Ectodermal cell (in vitro differentiated cells): ENCODE results near the gene EIF4G3.

Source experiments
- H3K27ac ChIP-seq: 2 replicates; pipeline ENCODE4 v1.7.0; 2013; ENCODE audit warnings: mild to moderate bottlenecking, low read depth, low read length; ENCODE audit not compliant: insufficient read depth, poor library complexity, severe bottlenecking
- H3K27me3 ChIP-seq: 2 replicates; pipeline ENCODE4 v1.7.0; 2013; ENCODE audit warnings: mild to moderate bottlenecking, low read length; ENCODE audit not compliant: insufficient read depth, control insufficient read depth, poor library complexity, severe bottlenecking
- H3K36me3 ChIP-seq: one replicate; pipeline ENCODE4 v1.7.0; 2013; ENCODE audit warnings: low read length; ENCODE audit not compliant: control insufficient read depth, insufficient read depth
- H3K4me1 ChIP-seq: one replicate; pipeline ENCODE4 v1.7.0; 2013; ENCODE audit warnings: low read length; ENCODE audit not compliant: control insufficient read depth, insufficient read depth
- H3K4me3 ChIP-seq: 2 replicates; pipeline ENCODE4 v1.7.0; 2013; ENCODE audit warnings: low read depth, low read length, control low read depth; ENCODE audit not compliant: insufficient read depth
- H3K9me3 ChIP-seq: 2 replicates; pipeline ENCODE4 v1.7.0; 2013; ENCODE audit warnings: mild to moderate bottlenecking, low read length, moderate library complexity; ENCODE audit not compliant: control insufficient read depth
- WGBS, 2 experiments: methylation state at CpG; one replicate each; pipeline ENCODE4 v1.1.7; 2013; ENCODE audit warnings: missing lambda C conversion rate in 2 of 2; 5-methylcytosine and 5-hydroxymethylcytosine counted together

EIF4G3 gene

DNA sequence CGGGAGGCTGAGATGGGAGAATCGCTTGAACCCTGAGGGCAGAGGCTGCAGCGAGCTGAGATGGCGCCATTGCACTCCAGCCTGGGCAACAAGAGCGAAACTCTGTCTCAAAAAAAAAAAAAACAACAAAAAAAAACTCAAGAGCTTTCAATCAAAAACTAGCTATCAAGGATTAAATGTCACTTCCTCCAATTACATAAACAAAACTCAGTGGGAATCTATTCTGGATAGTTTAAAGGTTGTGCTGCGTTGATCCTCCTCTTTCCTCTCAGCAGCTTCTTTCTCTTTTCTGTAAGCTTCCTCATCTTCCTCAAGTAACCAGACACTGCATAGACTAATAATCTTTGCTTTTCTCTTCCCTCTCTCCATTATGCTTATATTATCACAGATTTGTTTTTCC lies 20.7 kb downstream of the EIF4G3 start:
- Histone ChIP-seq H3K36me3 (peaks cover 3% of the 10 kb centered on the region), H3K9me3 (no peaks in the 10 kb centered on the region), H3K4me1 (no peaks in the 10 kb centered on the region)

DNA sequence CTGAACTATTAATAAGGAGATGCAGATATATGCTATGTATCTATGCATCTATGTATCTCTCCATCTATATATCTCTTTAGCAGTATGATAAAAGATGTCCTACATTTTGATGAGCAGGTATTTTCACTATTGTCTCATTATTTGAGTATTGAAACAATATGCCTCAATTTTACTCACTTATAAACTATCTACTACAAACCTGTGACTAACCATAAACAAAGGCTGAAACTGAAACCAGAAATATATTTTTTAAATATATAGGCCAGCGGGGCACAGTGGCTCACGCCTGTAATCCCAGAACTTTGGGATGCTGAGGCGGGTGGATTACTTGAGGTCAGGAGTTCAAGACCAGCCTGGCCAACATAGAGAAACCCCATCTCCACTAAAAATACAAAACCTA lies 22.0 kb downstream of the EIF4G3 start:
- H3K27ac ChIP-seq = no peak overlapping the region
- WGBS, 2 experiments = 85 to 95% methylated on average over 3 of the region's 3 CpGs
- H3K36me3 ChIP-seq = no peaks in the 10 kb centered on the region
- no peak overlapping the region for H3K4me3 ChIP-seq
- no peaks in the 10 kb centered on the region for H3K27me3 ChIP-seq
- H3K4me1 ChIP-seq = peaks cover 4% of the 10 kb centered on the region
- no peaks in the 10 kb centered on the region for H3K9me3 ChIP-seq

More for the DNA sequence above, 20.7 kb downstream of the EIF4G3 start:
- Histone ChIP-seq H3K27ac (no peak overlapping the region), H3K27me3 (no peaks in the 10 kb centered on the region), H3K4me3 (no peak overlapping the region)
- WGBS, 2 experiments = 95 to 96% methylated on average over 6 of the region's 6 CpGs

DNA sequence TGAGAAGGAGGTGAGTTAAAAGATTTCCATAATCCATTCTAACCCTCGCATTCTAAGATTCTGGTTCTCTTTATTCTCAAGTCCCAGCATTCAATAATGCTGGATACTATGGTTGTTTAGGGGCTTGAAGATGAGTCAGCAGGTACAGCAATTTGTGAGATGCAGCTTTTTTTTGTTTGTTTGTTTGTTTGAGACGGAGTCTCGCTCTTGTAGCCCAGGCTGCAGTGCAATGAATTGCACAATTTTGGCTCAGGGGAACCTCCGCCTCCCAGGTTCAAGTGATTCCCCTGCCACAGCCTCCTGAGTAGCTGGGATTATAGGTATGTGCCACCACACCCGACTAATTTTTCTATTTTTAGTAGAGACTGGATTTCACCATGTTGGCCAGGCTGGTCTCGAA lies 23.3 kb downstream of the EIF4G3 start:
- no peak overlapping the region for H3K4me3 ChIP-seq
- H3K36me3 ChIP-seq = peaks cover 3% of the 10 kb centered on the region
- peaks cover 8% of the 10 kb centered on the region for H3K4me1 ChIP-seq
- no peak overlapping the region for H3K27ac ChIP-seq
- no peaks in the 10 kb centered on the region for H3K9me3 ChIP-seq
- WGBS, 2 experiments = 95 to 97% methylated on average over 5 to 6 of the region's 6 CpGs
- H3K27me3 ChIP-seq = no peaks in the 10 kb centered on the region

DNA sequence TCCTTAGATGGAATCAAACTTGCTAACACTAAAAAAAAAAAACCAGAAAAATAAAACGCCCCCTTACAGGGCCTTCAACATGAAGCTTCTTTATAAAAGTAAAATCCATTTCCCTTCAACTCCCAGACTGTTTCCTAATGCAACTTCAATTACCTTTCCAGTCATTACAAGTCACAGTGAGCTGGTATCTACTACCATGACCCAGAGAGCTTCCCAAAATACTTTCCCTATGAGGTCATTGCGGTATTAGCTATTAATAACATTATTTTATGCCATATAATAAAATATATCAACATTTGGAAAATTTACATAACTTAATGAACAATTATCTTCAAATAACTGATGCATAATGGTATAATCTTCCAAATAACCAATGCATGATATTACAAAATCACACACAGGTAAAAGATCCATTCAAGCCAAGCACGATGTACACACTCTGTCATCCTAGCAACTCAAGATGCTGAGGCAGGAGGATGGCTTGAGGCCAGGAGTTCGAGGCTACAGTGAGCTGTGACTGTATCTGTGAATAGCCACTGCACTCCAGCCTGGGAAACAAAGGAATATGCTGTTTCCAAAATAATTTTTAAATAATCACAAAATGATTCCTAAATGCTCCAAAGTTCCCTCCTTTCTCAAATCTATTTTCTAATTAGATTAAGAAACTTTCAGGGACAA lies 24.1 kb downstream of the EIF4G3 start:
- Histone ChIP-seq H3K4me1 (peaks cover 8% of the 10 kb centered on the region), H3K36me3 (peaks cover 6% of the 10 kb centered on the region), H3K27me3 (no peaks in the 10 kb centered on the region), H3K9me3 (no peaks in the 10 kb centered on the region), H3K4me3 (no peak overlapping the region), H3K27ac (no peak overlapping the region)
- WGBS, 2 experiments = 85 to 89% methylated on average over 3 to 4 of the region's 4 CpGs

DNA sequence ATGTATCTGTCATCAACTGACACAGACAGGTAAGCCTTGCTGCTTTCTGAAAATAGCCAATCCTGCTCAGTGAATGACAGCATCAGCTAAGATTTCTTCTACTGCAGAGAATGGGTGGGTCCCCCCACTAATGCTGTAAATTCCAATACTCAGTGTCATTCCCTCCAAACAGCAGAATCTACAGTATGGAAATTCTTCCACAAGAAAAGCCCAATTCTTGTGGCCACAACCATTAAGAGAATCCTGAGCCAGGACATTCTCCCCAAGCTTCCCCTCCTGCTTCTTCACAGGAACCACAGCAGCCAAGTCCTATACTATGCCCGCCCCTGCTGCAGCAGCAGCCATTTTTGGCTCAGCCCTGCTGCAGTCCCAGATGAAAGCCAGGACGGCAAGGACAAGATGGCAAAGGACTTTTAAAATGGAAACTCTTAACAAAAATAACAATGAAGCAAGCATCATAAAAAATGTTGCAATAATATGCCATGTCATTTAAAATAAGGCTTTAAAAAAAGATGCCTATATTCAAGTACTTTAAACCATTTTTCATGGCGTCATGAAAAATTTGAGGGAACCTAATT lies 26.8 kb downstream of the EIF4G3 start:
- H3K27me3 ChIP-seq = no peaks in the 10 kb centered on the region
- H3K27ac ChIP-seq = peak overlapping the region; percentile 63
- 85 to 98% methylated on average over 3 of the region's 3 CpGs for WGBS, 2 experiments
- H3K9me3 ChIP-seq = no peaks in the 10 kb centered on the region
- H3K4me3 ChIP-seq = no peak overlapping the region
- H3K4me1 ChIP-seq = peaks cover 8% of the 10 kb centered on the region
- H3K36me3 ChIP-seq = peaks cover 6% of the 10 kb centered on the region

DNA sequence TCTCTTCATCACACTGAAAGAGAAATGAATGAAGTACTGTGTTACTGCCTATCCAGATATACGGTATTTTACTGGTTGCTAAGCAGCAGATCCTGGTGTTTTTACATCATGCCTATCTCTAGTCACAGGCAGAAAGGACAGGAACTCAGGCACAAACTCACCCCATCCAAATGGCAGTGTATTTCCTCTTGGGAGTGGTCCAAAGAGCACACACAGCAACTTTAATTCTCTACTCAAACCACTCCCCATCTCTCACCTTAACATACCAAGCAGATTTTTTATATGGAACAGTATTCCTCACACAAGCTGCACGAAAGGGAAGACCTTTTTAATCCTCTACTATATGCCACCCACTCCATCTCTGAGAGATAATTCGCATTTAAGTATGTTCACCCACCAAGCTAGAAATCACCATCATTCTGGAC lies 27.3 kb downstream of the EIF4G3 start:
- H3K9me3 ChIP-seq = no peaks in the 10 kb centered on the region
- no peaks in the 10 kb centered on the region for H3K27me3 ChIP-seq
- no peak overlapping the region for H3K4me3 ChIP-seq
- no peak overlapping the region for H3K27ac ChIP-seq
- peaks cover 8% of the 10 kb centered on the region for H3K4me1 ChIP-seq
- WGBS, 2 experiments = 94 to 98% methylated on average over 3 of the region's 3 CpGs
- H3K36me3 ChIP-seq = peaks cover 6% of the 10 kb centered on the region

DNA sequence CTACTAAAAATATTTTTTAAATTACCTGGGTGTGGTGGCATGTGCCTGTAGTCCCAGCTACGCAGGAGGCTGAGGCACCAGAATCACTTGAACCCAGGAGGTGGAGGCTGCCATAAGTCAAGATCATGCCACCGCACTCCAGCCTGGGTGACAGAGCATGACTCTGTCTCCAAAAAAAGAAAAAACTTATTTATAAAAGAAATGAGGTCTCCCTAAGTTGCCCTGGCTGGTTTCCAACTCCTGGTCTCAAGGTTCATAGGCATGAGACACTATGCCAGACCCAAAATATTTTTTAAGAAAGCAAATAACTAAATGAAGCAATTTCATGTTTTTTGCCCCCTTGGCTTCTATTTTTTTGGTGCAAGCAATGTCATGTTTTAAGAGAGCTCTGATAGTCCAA lies 32.9 kb downstream of the EIF4G3 start:
- Histone ChIP-seq H3K27me3 (no peaks in the 10 kb centered on the region), H3K36me3 (peaks cover 5% of the 10 kb centered on the region), H3K4me1 (no peaks in the 10 kb centered on the region), H3K4me3 (no peak overlapping the region), H3K9me3 (no peaks in the 10 kb centered on the region), H3K27ac (no peak overlapping the region)
- 90% methylated on average over 2 of the region's 2 CpGs for WGBS, 2 experiments

DNA sequence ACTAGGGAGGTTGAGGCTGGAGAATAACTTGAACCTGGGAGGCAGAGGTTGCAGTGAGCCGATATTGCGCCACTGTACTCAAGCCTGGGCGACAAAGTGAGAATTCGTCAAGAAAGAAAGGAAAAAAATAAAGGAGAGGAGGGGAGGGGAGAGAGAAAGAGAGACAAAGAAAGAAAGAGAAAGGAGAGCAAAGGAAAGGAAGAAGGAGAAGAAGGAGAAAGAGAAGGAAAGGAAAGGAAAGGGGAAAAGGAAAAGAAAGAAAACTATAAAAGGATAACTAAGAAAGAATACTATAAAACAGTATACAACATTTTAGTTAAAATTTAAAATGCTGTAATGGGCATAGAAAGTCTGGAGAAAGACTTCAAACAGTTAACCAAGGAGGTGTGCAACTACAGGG lies 33.6 kb downstream of the EIF4G3 start:
- no peaks in the 10 kb centered on the region for H3K9me3 ChIP-seq
- H3K27ac ChIP-seq = no peak overlapping the region
- no peak overlapping the region for H3K4me3 ChIP-seq
- H3K36me3 ChIP-seq = peaks cover 1% of the 10 kb centered on the region
- H3K4me1 ChIP-seq = no peaks in the 10 kb centered on the region
- 94 to 97% methylated on average over 4 of the region's 4 CpGs for WGBS, 2 experiments
- no peaks in the 10 kb centered on the region for H3K27me3 ChIP-seq

DNA sequence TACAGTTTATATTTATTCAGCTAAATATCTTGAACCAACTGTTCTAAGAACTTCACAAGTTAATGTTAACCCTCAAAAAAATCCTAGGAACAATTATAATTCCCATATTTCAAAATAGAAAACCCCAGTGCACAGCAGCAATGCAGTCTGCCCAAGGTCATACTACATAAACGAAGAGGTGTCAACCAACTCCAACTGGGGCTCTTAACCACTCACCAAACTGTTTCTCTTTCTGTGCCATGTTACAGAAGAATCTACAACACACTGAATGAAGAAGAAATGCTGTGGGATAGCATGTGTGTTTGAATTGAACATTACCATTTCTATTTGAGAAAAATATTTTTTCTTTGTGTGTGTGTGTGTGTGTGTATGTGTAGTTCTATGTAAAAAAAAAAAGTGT lies 35.7 kb downstream of the EIF4G3 start:
- WGBS, 2 experiments = 90 to 100% methylated on average over 1 of the region's 1 CpG
- H3K36me3 ChIP-seq = no peaks in the 10 kb centered on the region

DNA sequence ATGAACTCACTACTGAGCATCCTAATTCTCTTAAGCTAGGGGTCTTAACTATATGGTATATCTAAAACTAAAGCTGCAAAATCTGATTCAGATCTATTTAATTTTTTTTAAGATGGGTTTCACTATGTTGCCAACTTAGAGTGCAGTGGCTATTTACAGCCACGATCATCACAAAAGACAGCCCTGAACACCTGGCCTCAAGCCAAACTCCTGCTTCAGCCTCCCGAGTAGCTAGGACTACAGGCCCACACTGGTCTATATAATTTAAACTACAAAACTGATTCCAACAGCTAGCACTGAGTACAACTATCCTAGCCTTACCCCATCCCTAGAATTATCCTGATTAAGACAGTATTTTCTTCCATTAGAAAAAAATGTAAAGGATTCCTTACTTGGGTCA lies 37.1 kb downstream of the EIF4G3 start:
- Histone ChIP-seq H3K27ac (no peak overlapping the region), H3K4me3 (no peak overlapping the region), H3K36me3 (no peaks in the 10 kb centered on the region), H3K27me3 (no peaks in the 10 kb centered on the region), H3K9me3 (no peaks in the 10 kb centered on the region), H3K4me1 (no peaks in the 10 kb centered on the region)
- WGBS, 2 experiments = 85 to 90% methylated on average over 2 of the region's 2 CpGs

More for the DNA sequence above, 35.7 kb downstream of the EIF4G3 start:
- Histone ChIP-seq H3K4me3 (no peak overlapping the region), H3K9me3 (no peaks in the 10 kb centered on the region), H3K27me3 (no peaks in the 10 kb centered on the region), H3K4me1 (no peaks in the 10 kb centered on the region), H3K27ac (peak overlapping the region; percentile 50)
